Spleen (tissue), 7 donors: ENCODE results near the gene PLG.

Experiments used
- POLR2AphosphoS5 ChIP-seq, 3 donors: sonication (generic); formaldehyde crosslinking; IDR thresholded peaks; one replicate each; pipeline ENCODE4 v1.5.1; 2017; ENCODE audit warnings: antibody characterized with exemption in 3 of 3
- TF ChIP-seq, protein P1 (sequence below), 11 experiments: fragments of 200-600 bp in 7 of 11; fragments of 450-650 bp in 4 of 11; sonication (generic) in 4 of 11; IDR thresholded peaks in 8 of 11; conservative IDR thresholded peaks in 3 of 11; 1 replicate in 7 of 11; 2 replicates in 4 of 11; pipeline versions ENCODE4 v1.4.0 to v1.8.0; 2016 to 2021; ENCODE audit warnings: antibody characterized with exemption in 11 of 11, inconsistent platforms in 4 of 11, mild to moderate bottlenecking in 1 of 11
- donor health status: DM: no; HTN: no; CAD: no; lungs with moderate emphysema.
- donor health status: DM: no; HTN: no; CAD: no.
- donor health status: DM: no; HTN: no; CAD: no.

DNA sequence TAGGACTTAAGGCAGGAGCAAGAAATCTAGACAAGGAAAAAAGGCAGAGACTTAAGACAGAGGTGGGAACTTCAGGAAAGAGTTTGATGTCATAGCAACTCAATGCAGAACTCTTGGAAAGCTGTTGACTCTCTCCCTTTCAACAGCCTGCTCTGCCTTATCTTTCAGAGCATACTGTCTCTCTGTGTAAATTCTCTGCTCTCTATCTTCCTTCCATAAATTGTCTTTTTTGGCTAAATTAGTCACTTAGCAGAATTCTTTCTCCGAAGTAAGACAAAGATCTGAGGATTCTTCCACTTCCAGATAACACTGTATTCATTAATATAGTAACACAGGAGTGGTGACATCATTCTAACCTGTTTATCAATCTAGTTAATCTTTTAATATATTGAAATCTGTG, 80.2 kb downstream of the PLG start:
- TF ChIP-seq, protein P1, sequence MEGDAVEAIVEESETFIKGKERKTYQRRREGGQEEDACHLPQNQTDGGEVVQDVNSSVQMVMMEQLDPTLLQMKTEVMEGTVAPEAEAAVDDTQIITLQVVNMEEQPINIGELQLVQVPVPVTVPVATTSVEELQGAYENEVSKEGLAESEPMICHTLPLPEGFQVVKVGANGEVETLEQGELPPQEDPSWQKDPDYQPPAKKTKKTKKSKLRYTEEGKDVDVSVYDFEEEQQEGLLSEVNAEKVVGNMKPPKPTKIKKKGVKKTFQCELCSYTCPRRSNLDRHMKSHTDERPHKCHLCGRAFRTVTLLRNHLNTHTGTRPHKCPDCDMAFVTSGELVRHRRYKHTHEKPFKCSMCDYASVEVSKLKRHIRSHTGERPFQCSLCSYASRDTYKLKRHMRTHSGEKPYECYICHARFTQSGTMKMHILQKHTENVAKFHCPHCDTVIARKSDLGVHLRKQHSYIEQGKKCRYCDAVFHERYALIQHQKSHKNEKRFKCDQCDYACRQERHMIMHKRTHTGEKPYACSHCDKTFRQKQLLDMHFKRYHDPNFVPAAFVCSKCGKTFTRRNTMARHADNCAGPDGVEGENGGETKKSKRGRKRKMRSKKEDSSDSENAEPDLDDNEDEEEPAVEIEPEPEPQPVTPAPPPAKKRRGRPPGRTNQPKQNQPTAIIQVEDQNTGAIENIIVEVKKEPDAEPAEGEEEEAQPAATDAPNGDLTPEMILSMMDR (IDR thresholded peaks at IDR 0.05 in 8 of 11, conservative IDR thresholded peaks at IDR 0.05 in 3 of 11) = no peak
- TF ChIP-seq POLR2AphosphoS5 (IDR thresholded peaks at IDR 0.05) = no peak
